ENCODE results near the gene C19orf47. TPM values are rescaled to one million over a fixed set of nuclear protein-coding genes. Genes with fewer than 3 reads are reported as not detected.

The C19orf47 gene
- total RNA-seq, 1 donor from 2014 or later: 10.6 TPM

GRCh38 chr19:40305403-40305802 lies 42.8 kb downstream of the C19orf47 start:
- Histone ChIP-seq H3K27ac (no peak overlapping the region), H3K9ac (no peak overlapping the region), H3K4me2 (no peak overlapping the region), H2AFZ (replicated peaks) (no peak overlapping the region), H3K36me3 (no peaks in the 10 kb centered on the region), H3K4me1 (no peaks in the 10 kb centered on the region), H3K9me3 (ENCODE audit: low read depth) (no peaks in the 10 kb centered on the region), H3K4me3 (no peak overlapping the region), H3F3A (ENCODE audit: low read depth) (no peaks in the 10 kb centered on the region), H3K79me2 (ENCODE audit: low read depth) (no peaks in the 10 kb centered on the region), H3K27me3 (no peaks in the 10 kb centered on the region), H4K20me1 (ENCODE audit: low read depth) (no peaks in the 10 kb centered on the region)
- peaks cover 3% of the 10 kb centered on the region for H3K4me1 Mint-ChIP-seq
- H3K27ac Mint-ChIP-seq: no peak overlapping the region
- peaks cover 4% of the 10 kb centered on the region for H3K27me3 Mint-ChIP-seq (ENCODE audit: insufficient read depth, low read depth)
- TF ChIP-seq CTCF (IDR thresholded peaks at IDR 0.05): peak; percentile 88
- no peak for TF ChIP-seq EZH2 (IDR thresholded peaks at IDR 0.05)
- TF ChIP-seq EZH2phosphoT487 (IDR thresholded peaks at IDR 0.05): no peak
- H3K4me3 Mint-ChIP-seq: no peak overlapping the region
- H3K9me3 Mint-ChIP-seq: no peaks in the 10 kb centered on the region
- no peaks in the 10 kb centered on the region for H3K36me3 Mint-ChIP-seq
- DNase-seq (ENCODE audit: low spot score): peak; percentile 90

DNA sequence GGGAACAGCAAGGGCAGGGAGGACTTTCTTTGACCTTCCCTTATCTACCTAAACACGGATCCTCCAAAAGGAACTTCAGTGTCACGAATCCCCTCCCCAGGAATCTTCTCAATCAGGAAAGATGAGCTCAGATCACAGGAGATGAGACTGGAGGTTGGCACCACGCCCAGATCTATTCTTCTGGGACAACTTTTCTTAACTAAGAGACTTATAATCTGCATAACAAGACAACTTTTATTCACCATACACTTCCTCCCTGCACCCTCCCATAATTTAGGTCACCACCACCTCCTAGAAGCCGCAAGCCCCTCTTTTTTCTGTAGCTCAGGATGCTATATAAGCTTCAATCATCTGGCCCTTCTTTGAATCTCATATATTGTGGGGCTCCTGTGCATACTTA lies 43.9 kb downstream of the C19orf47 start:
- H3K36me3 ChIP-seq: no peaks in the 10 kb centered on the region
- no peak overlapping the region for H3K4me2 ChIP-seq
- H4K20me1 ChIP-seq (ENCODE audit: low read depth): no peaks in the 10 kb centered on the region
- Mint-ChIP-seq H3K9me3 (no peaks in the 10 kb centered on the region), H3K36me3 (no peaks in the 10 kb centered on the region), H3K27me3 (ENCODE audit: insufficient read depth, low read depth) (peaks cover 4% of the 10 kb centered on the region), H3K27ac (no peak overlapping the region), H3K4me1 (peaks cover 3% of the 10 kb centered on the region), H3K4me3 (no peak overlapping the region)
- H3K4me3 ChIP-seq: no peak overlapping the region
- no peak overlapping the region for H3K27ac ChIP-seq
- no peaks in the 10 kb centered on the region for H3K79me2 ChIP-seq (ENCODE audit: low read depth)
- DNase-seq (ENCODE audit: low spot score): no peak
- no peaks in the 10 kb centered on the region for H3K27me3 ChIP-seq
- no peaks in the 10 kb centered on the region for H3K4me1 ChIP-seq
- no peak overlapping the region for H2AFZ ChIP-seq (replicated peaks)
- no peak for TF ChIP-seq CTCF (IDR thresholded peaks at IDR 0.05)
- no peak for TF ChIP-seq EZH2 (IDR thresholded peaks at IDR 0.05)
- TF ChIP-seq EZH2phosphoT487 (IDR thresholded peaks at IDR 0.05): no peak
- H3K9ac ChIP-seq: no peak overlapping the region
- no peaks in the 10 kb centered on the region for H3K9me3 ChIP-seq (ENCODE audit: low read depth)
- H3F3A ChIP-seq (ENCODE audit: low read depth): no peaks in the 10 kb centered on the region

DNA sequence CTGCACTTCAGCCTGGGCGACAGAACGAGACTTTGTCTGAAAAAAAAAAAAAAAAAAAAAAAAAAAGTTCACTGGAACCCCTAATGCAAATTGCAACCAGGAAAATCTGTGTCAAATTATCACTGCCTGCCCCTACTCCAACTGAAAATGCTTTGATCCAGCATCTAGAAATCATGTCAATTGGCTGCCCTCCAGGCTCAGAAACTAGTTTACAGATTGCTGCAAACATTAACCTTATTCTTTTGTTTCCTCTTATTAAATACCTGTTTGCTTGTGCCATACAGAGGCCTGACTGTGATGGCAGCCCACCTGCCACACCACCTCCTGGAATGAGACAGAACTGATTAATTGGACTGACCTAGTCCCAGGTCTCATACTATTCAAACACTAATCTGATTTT lies 44.4 kb downstream of the C19orf47 start:
- TF ChIP-seq EZH2 (IDR thresholded peaks at IDR 0.05): no peak
- no peak for TF ChIP-seq CTCF (IDR thresholded peaks at IDR 0.05)
- TF ChIP-seq EZH2phosphoT487 (IDR thresholded peaks at IDR 0.05): no peak
- peaks cover 3% of the 10 kb centered on the region for H3K4me1 Mint-ChIP-seq

More for the DNA sequence above, 44.4 kb downstream of the C19orf47 start:
- DNase-seq (ENCODE audit: low spot score): no peak
- H3F3A ChIP-seq (ENCODE audit: low read depth): no peaks in the 10 kb centered on the region
- H3K27me3 ChIP-seq: no peaks in the 10 kb centered on the region
- H3K4me3 ChIP-seq: no peak overlapping the region
- Mint-ChIP-seq H3K27ac (peak overlapping the region; percentile 93), H3K9me3 (no peaks in the 10 kb centered on the region), H3K36me3 (no peaks in the 10 kb centered on the region), H3K27me3 (ENCODE audit: insufficient read depth, low read depth) (peaks cover 4% of the 10 kb centered on the region), H3K4me3 (no peak overlapping the region)
- H3K9me3 ChIP-seq (ENCODE audit: low read depth): no peaks in the 10 kb centered on the region
- no peak overlapping the region for H3K4me2 ChIP-seq
- no peak overlapping the region for H3K9ac ChIP-seq
- no peak overlapping the region for H3K27ac ChIP-seq
- no peaks in the 10 kb centered on the region for H3K4me1 ChIP-seq
- H4K20me1 ChIP-seq (ENCODE audit: low read depth): no peaks in the 10 kb centered on the region
- no peaks in the 10 kb centered on the region for H3K36me3 ChIP-seq
- H3K79me2 ChIP-seq (ENCODE audit: low read depth): no peaks in the 10 kb centered on the region
- no peak overlapping the region for H2AFZ ChIP-seq (replicated peaks)

Data from neural progenitor cell (in vitro differentiated cells).